Stimulated activated CD4-positive, alpha-beta T cell treated with anti-CD3 and anti-CD28 coated beads, Interleukin-2, amount 100 ng/mL, for 48 hours (primary cell): ENCODE results near the gene ZDHHC24.
A peak's percentile ranks its signal among the peaks of the same experiment; 100 is the strongest.

Experiments
- DNase-seq, 2 donors: peaks; one replicate each; pipeline ENCODE4 v3.0.0-alpha.2; 2020

Gene ZDHHC24

GRCh38 chr11:66493130-66493529 lies 52.7 kb downstream of the ZDHHC24 start:
- DNase-seq, result no peak

GRCh38 chr11:66492161-66492865 lies 53.5 kb downstream of the ZDHHC24 start:
- DNase-seq, result no peak

DNA sequence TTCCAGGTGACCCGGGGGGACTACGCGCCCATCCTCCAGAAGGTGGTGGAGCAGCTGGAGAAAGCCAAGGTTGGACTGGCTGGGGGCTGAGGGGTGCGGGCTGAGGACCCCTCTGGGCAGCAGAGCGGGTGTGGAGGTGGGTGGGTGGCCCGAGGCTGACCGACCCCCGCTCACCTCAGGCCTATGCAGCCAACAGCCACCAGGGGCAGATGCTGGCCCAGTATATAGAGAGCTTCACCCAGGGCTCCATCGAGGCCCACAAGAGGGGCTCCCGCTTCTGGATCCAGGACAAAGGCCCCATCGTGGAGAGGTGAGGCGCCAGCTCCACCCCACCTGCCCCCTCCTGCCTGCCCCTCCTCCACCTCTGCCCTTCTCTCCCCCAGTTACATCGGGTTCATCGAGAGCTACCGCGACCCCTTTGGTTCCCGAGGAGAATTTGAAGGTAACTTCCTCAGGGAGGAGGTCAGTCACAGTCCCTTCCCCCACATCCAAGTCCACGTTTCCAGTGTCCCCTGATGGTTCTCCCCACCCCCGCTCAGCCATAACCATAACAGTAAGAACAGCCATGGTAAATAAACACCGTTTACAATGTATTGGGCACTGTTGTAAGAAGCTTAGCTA lies 54.4 kb downstream of the ZDHHC24 start:
- no peak for DNase-seq

GRCh38 chr11:66489636-66490035 lies 56.2 kb downstream of the ZDHHC24 start:
- no peak for DNase-seq

- DNase-seq, result no peak
Measured at GRCh38 chr11:66488957-66489356, 56.9 kb downstream of the ZDHHC24 start.

- DNase-seq, result no peak
Measured at GRCh38 chr11:66484806-66485380, 61.0 kb downstream of the ZDHHC24 start.

DNA sequence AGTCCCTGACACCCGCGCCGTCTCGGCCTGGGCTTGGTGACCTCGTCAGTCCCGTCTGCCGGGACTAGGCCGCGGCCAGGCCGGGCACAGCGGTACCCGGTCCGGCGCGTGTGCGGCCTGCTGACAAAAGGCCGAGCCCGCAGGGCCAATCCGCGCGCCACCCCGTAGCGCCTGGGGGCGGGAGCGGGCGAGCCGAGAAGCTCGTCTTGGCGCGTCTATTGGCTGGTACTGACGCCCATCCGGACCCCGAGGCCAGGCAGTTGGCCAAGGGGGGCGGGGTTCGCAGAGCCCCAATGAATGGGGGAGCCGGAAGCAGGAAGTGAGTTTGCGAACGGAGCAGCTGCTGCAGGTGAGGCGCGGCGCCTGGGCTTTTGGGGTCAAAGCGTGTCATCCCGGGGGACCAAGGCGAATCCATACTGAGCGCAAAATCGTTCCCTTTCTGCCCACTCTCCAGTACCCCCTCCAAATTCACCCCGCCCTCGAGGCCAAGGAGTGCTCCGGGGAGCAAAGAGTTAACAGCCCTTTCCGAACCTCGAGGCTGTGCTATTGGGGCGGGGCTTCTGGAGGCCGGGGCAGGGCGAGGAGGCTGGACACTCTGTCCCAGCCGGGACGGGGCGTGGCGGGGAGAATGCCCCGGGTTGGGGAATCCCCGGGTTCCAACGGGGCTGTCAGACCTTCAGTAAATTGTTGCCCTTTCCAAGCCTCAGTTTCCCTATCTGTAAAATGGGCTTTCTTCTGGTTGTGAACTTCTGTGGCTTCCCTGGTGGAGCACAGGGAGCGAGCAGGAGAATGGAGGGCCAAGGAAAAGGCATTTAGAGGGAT lies 65.5 kb downstream of the ZDHHC24 start, which contains the start of gene DPP3:
Gene DPP3, plus strand, starts transcription at position 318 of the 822 bp plus-strand sequence. CDS start 1,767 bp downstream, outside the sequence.
- peak; percentile 95 for DNase-seq

- DNase-seq, result no peak
Measured at GRCh38 chr11:66479394-66480116, 66.3 kb downstream of the ZDHHC24 start.

DNA sequence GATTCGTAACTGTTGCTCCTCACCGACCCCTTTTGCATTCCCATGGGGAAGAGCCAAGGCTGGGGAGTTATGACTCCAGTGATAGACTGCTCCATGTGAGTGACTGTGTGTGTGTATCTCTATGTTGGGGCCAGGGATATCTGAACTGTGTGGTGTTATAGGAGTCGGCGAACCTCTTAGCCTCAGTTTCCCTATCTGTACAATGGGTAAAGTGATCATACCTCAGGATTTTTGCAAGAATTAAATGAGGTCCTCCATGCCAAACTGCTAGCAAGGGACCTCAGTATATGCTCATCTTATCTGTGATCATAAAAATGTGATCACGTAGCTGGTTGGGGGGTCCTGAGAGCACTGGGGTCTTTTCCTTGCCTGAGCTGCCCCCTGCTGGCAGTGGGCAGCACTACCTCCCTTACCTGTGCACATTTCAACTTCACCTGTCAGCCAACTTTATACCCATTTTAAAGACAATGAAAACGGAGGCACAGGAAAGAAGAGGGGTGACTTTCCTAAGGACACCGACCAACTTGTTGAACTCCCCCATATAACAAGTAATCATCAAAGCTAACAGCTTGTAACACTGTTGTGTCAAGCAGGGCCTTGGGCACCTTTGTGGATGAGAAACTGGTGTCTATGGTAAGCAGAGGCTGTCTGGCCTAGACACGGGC lies 67.0 kb downstream of the ZDHHC24 start:
- no peak for DNase-seq

DNA sequence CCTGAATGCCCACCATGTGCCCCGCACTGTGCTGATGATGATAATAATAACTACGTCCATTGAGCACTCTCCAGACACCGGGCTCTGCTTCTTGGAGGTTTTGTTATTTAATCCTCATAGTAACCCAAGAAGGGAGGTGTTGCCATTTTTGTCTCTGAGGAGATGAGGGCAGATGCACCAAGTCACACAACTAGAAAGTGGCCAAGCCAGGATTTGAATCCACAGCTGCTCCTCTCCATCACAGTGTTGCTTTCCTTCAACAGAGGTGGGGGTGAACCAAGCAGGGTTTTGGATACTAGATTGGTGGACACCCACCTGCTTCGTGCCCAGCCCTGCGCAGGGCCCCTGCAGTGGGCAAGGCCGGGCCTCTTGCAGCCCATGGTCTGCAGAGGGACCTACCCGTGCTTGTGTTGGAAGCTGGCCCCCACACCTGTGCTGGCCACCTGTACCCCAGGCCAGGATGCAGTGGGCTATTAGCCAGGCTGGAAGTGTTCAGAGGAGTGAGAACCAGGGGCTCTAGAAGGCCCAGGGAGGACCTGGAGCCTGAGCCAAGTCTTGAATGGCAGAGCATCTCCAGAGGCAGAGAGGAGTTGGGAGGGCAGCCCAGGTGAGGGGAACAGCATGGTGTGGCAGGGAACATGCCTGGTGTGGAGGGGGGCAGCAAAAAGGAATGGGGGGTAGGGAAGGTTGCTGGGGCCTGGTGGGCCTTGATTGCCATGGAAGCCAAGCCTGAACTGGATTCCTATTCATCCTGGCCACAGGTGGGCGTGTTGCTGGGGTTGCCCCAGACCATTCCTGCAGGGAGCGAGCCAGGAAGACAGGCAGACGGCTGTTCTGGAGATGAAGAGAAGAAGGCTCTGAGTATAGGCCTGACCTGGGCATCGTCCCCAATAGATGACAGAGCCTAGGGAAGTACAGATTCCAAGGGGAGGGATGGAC lies 68.3 kb downstream of the ZDHHC24 start:
- DNase-seq, result no peak

GRCh38 chr11:66476841-66477251 lies 69.0 kb downstream of the ZDHHC24 start:
- DNase-seq, result no peak

DNA sequence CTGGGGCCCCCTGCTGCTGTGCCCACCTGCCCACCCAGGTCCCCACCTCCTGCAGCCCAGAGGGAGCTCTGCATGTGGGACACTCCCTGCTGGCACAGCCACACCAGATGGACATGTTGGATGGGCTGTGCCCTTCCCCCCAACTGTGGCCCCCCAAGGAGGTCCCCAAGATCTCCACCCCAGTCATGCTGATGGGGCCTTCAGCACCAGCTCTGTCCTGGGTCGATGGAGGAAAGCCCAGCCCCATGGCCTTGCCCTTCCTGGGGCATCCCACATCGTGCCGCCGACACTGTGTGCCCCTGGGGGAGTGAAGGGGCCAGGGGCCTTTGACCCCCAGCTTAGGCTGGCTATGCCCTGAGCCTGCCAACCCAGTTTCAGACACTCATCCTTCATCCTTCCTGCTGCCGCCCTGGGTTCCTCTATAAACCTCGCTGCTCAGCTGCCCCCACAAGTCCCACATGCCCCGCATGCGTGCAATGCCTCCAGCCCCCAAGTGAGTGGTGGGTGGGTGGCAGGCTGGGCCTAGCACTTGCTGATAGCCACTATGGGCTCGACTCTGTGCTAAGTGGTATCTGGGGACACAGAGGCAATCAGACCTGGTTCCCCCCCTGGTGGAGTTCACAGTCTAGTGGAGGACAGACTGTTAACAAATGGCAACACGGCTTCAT lies 69.5 kb downstream of the ZDHHC24 start:
- no peak for DNase-seq

DNA sequence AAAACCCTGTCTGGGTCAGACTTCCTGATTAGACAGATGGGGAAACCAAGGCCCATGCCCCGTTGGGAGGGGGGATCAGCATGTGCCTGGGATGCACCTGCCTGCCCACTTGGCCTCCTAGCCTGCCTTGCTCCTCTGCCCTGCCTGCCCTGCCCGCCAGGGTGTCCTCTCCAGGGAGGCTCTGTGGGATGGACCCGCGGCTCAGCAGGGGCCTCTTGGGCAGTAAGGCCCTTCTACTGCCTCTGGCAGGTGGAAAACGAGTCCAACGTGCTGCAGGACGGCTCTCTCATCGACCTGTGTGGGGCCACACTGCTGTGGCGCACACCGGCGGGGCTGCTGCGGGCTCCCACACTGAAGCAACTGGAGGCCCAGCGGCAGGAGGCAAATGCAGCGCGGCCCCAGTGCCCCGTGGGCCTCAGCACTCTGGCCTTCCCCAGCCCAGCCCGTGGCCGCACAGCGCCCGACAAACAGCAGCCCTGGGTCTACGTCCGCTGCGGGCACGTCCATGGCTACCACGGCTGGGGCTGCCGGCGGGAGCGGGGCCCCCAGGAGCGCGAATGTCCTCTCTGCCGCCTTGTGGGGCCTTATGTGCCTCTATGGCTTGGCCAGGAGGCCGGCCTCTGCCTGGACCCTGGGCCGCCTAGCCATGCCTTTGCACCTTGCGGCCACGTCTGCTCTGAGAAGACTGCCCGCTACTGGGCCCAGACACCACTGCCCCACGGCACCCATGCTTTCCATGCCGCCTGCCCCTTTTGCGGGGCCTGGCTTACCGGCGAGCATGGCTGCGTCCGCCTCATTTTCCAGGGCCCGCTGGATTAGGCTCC lies 70.3 kb downstream of the ZDHHC24 start:
- DNase-seq, result no peak

DNA sequence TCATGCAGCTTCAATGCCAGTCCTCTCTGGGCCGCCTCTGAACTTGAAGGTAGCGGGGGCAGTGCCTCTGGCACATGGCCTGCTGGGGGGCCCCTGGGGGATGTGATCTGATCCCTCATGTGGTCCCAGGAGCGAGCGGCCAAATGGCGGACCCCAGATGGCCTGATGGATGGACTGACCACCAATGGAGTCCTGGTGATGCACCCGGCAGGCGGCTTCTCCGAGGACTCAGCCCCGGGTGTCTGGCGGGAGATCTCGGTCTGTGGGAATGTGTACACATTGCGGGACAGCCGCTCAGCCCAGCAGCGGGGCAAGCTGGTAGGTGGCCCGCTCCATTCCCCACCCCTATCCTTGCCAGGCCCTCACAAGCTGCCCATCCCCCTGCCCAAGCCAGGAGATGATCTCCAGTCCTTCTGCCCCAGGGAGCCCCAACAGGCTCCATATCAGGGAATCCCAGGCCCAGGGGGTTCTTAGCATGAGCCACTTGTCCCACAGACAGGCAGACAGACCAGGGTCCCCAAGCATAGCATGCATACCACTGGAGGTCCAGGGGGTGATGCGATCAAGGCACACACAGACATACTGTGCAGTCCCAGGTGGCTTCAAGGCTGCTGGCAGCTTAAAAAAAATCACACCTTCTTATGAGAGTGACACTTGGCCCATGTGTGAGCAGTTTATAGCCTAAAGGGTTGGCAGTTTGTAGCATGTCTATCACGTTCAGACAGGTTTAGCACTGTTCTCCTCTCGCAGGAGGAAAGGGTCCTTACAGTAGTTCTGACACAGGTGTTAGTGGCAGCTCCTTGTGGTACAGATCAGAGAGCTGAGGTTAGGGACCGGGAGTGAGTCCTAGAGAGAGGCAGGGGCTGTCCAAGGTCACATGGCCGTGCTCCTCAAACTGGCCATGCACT lies 72.0 kb downstream of the ZDHHC24 start:
- no peak for DNase-seq

- DNase-seq, result no peak
Measured at GRCh38 chr11:66473167-66473566, 72.7 kb downstream of the ZDHHC24 start.

DNA sequence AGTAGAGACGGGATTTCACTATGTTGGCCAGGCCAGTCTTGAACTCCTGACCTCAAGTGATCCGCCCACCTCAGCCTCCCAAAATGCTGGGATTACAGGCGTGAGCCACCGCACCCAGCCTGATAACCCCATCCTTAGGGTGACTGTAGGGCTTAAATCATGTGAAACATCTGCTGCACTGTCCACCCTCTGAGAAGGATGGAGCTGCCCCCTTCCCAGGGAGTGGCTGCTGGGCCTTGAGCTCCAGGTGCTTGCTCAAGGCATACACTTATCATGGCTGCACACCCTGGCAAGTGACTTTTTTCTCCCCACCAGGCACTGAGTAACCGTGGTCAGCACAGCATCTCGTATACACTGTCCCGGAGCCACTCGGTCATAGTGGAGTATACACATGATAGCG lies 73.8 kb downstream of the ZDHHC24 start:
- DNase-seq, result no peak

GRCh38 chr11:66471142-66471541 lies 74.7 kb downstream of the ZDHHC24 start:
- DNase-seq, result no peak
